Measurements from ENCODE around the gene ZNF226. TPM values are rescaled to one million over a fixed set of nuclear protein-coding genes. Genes with fewer than 3 reads are reported as not detected.
"Not testable (repeated sequence)": the region's sequence is repeated elsewhere in the genome, so short reads cannot be mapped to it uniquely, and the experiment has no call there.

Gene ZNF226
- polyA plus RNA-seq, 1 of the 3 experiments (the other 2 are of a cell fraction), result 28.8 TPM

DNA sequence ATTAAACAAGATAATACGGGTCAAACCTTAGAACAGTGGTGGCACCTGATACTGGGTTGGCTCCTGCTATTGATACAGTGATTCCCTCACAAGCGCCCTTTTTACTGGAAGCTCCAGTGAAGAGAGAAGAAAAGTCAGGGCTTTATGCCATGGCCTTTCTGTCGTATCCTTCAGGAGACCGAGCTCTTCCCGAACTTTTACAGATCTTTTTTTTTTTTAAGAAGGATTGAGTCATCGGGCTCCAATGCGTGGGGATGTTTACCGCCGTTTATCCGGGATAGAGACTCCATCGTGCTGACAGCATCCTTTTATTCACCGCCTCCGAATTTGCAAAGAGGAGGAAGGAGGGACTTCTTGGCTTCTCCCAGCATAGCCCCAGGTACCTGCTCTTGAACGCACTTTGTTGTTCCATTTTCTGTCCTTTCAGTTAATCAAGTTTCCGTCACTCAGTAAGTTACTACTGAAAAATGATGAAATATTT lies 48.0 kb downstream of the ZNF226 start:
- Histone ChIP-seq H3K9me3 (no peaks in the 10 kb centered on the region), H3K27me3 (ENCODE audit: insufficient read depth) (no peaks in the 10 kb centered on the region), H3K4me2 (peak overlapping the region; percentile 80), H3F3A (replicated peaks; ENCODE audit: insufficient read depth) (peaks cover 21% of the 10 kb centered on the region), H3K9me2 (no peaks in the 10 kb centered on the region), H3K36me3 (replicated peaks in 1 of 2; ENCODE audit: control insufficient read depth in 1 of 2, insufficient read depth in 2 of 2, low read length in 1 of 2) (peaks cover 20 to 39% of the 10 kb centered on the region in 2 experiments), H3K4me3 (ENCODE audit: low read depth in 2 of 2, low read length in 1 of 2) (peak overlapping the region; percentile 69 to 89), H3K27ac (ENCODE audit: low read depth in 2 of 2, low read length in 1 of 2) (peak overlapping the region; percentile 63 to 91), H3K9ac (peak overlapping the region; percentile 79), H3K79me2 (ENCODE audit: insufficient read depth) (peaks cover 47% of the 10 kb centered on the region), H3K4me1 (ENCODE audit: control insufficient read depth in 1 of 2, insufficient read depth in 2 of 2, low read depth in 1 of 2, low read length in 1 of 2) (peaks cover 0 to 4% of the 10 kb centered on the region in 2 experiments; a peak in 3 of 4 replicates), H4K20me1 (ENCODE audit: insufficient read depth) (no peaks in the 10 kb centered on the region), H2AFZ (ENCODE audit: low read depth) (peak overlapping the region; percentile 99)
- TF ChIP-seq EZH2phosphoT487 (IDR thresholded peaks at IDR 0.05; ENCODE audit: borderline replicate concordance, low read depth), result no peak
- TF ChIP-seq JUND (IDR thresholded peaks at IDR 0.05), result 0 out of 2 replicates have a peak, but pooled peaks have one; percentile 13
- TF ChIP-seq, protein P1, sequence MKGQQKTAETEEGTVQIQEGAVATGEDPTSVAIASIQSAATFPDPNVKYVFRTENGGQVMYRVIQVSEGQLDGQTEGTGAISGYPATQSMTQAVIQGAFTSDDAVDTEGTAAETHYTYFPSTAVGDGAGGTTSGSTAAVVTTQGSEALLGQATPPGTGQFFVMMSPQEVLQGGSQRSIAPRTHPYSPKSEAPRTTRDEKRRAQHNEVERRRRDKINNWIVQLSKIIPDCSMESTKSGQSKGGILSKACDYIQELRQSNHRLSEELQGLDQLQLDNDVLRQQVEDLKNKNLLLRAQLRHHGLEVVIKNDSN (IDR thresholded peaks at IDR 0.05; ENCODE audit: borderline replicate concordance, low read depth), result no peak
- TF ChIP-seq YY1 (IDR thresholded peaks at IDR 0.05; ENCODE audit: low read depth), result no peak
- TF ChIP-seq SIN3A (IDR thresholded peaks at IDR 0.05; ENCODE audit: borderline replicate concordance, low read depth, low read length), result peak; percentile 19; the same call in 1 of the 2 replicates
- POLR2A ChIA-PET, result interaction anchor here (1.5 to 1.9 kb wide), 2 partner anchors 48 to 278 kb away, joined by 3 to 15 read pairs; partner anchors contain the start of genes ZNF226 and ZNF45
- CTCF ChIA-PET, result no interaction called here
- WGBS (ENCODE audit: low lambda C conversion rate), result 4% methylated on average over 15 of the region's 15 CpGs
- DNase-seq, result peak; percentile 40

DNA sequence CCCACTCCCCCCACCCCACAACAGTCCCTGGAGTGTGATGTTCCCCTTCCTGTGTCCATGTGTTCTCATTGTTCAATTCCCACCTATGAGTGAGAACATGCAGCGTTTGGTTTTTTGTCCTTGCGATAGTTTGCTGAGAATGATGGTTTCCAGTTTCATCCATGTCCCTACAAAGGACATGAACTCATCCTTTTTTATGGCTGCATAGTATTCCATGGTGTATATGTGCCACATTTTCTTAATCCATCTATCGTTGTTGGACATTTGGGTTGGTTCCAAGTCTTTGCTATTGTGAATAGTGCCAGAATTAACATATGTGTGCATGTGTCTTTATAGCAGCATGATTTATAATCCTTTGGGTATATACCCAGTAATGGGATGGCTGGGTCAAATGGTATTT lies 55.0 kb downstream of the ZNF226 start:
- H3K27me3 ChIP-seq (ENCODE audit: insufficient read depth); CTCF ChIA-PET; H3F3A ChIP-seq (replicated peaks; ENCODE audit: insufficient read depth); H3K4me1 ChIP-seq (ENCODE audit: control insufficient read depth in 1 of 2, insufficient read depth in 2 of 2, low read depth in 1 of 2, low read length in 1 of 2); H3K9ac ChIP-seq; H3K9me3 ChIP-seq; H2AFZ ChIP-seq (ENCODE audit: low read depth); H4K20me1 ChIP-seq (ENCODE audit: insufficient read depth); POLR2A ChIA-PET; H3K9me2 ChIP-seq; H3K4me2 ChIP-seq; H3K4me3 ChIP-seq (ENCODE audit: low read depth in 2 of 2, low read length in 1 of 2); DNase-seq; H3K27ac ChIP-seq (ENCODE audit: low read depth in 2 of 2, low read length in 1 of 2): not testable (repeated sequence)
- WGBS (ENCODE audit: low lambda C conversion rate), result 93% methylated on average over 3 of the region's 3 CpGs
- Histone ChIP-seq H3K36me3 (replicated peaks in 1 of 2; ENCODE audit: control insufficient read depth in 1 of 2, insufficient read depth in 2 of 2, low read length in 1 of 2) (peaks cover 34 to 46% of the 10 kb centered on the region in 2 experiments), H3K79me2 (ENCODE audit: insufficient read depth) (peaks cover 39% of the 10 kb centered on the region)

DNA sequence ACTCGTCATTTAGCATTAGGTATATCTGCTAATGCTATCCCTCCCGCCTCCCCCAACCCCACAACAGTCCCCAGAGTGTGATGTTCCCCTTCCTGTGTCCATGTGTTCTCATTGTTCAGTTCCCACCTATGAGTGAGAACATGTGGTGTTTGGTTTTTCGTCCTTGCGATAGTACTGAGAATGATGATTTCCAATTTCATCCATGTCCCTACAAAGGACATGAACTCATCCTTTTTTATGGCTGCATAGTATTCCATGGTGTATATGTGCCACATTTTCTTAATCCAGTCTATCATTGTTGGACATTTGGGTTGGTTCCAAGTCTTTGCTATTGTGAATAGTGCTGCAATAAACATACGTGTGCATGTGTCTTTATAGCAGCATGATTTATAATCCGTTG lies 55.9 kb downstream of the ZNF226 start:
- POLR2A ChIA-PET; CTCF ChIA-PET; H3K27ac ChIP-seq (ENCODE audit: low read depth in 2 of 2, low read length in 1 of 2); H4K20me1 ChIP-seq (ENCODE audit: insufficient read depth); H3F3A ChIP-seq (replicated peaks; ENCODE audit: insufficient read depth); H3K27me3 ChIP-seq (ENCODE audit: insufficient read depth); H3K4me2 ChIP-seq; H2AFZ ChIP-seq (ENCODE audit: low read depth); H3K4me1 ChIP-seq (ENCODE audit: control insufficient read depth in 1 of 2, insufficient read depth in 2 of 2, low read depth in 1 of 2, low read length in 1 of 2); H3K9me3 ChIP-seq; H3K4me3 ChIP-seq (ENCODE audit: low read depth in 2 of 2, low read length in 1 of 2); DNase-seq; H3K9me2 ChIP-seq; H3K9ac ChIP-seq: not testable (repeated sequence)
- Histone ChIP-seq H3K79me2 (ENCODE audit: insufficient read depth) (peaks cover 38% of the 10 kb centered on the region), H3K36me3 (replicated peaks in 1 of 2; ENCODE audit: control insufficient read depth in 1 of 2, insufficient read depth in 2 of 2, low read length in 1 of 2) (peaks cover 33 to 39% of the 10 kb centered on the region in 2 experiments)
- WGBS (ENCODE audit: low lambda C conversion rate), result 96% methylated on average over 6 of the region's 6 CpGs

DNA sequence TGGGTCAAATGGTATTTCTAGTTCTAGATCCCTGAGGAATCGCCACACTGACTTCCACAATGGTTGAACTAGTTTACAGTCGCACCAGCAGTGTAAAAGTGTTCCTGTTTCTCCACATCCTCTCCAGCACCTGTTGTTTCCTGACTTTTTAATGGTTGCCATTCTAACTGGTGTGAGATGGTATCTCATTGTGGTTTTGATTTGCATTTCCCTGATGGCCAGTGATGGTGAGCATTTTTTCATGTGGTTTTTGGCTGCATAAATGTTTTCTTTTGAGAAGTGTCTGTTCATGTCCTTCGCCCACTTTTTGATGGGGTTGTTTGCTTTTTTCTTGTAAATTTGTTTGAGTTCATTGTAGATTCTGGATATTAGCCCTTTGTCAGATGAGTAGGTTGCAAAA lies 56.4 kb downstream of the ZNF226 start:
- CTCF ChIA-PET, result not testable (repeated sequence)

More for the DNA sequence above, 56.4 kb downstream of the ZNF226 start:
- H3K9me2 ChIP-seq; H3K9ac ChIP-seq; POLR2A ChIA-PET; DNase-seq; H3K27ac ChIP-seq (ENCODE audit: low read depth in 2 of 2, low read length in 1 of 2); H3K4me1 ChIP-seq (ENCODE audit: control insufficient read depth in 1 of 2, insufficient read depth in 2 of 2, low read depth in 1 of 2, low read length in 1 of 2); H3F3A ChIP-seq (replicated peaks; ENCODE audit: insufficient read depth); H3K4me2 ChIP-seq; H4K20me1 ChIP-seq (ENCODE audit: insufficient read depth); H3K9me3 ChIP-seq; H3K4me3 ChIP-seq (ENCODE audit: low read depth in 2 of 2, low read length in 1 of 2); H2AFZ ChIP-seq (ENCODE audit: low read depth); H3K27me3 ChIP-seq (ENCODE audit: insufficient read depth): not testable (repeated sequence)
- H3K79me2 ChIP-seq (ENCODE audit: insufficient read depth), result peaks cover 38% of the 10 kb centered on the region
- peaks cover 30 to 39% of the 10 kb centered on the region in 2 experiments for H3K36me3 ChIP-seq (replicated peaks in 1 of 2; ENCODE audit: control insufficient read depth in 1 of 2, insufficient read depth in 2 of 2, low read length in 1 of 2)
- WGBS (ENCODE audit: low lambda C conversion rate), result 65% methylated on average over 2 of the region's 3 CpGs

Other genes starting within 250 kb of the ZNF226 start
- gene ZNF45, start 229.8 kb upstream of the ZNF226 start, polyA plus RNA-seq (2012; rRNA removed), result 9.7 and 14.3 TPM in 2 replicates
- gene ZNF221, start 213.9 kb upstream of the ZNF226 start, polyA plus RNA-seq (2012; rRNA removed), result 0.64 and 1.7 TPM in 2 replicates
- gene ZNF155, start 180.9 kb upstream of the ZNF226 start, polyA plus RNA-seq (2012; rRNA removed), result 2.1 and 3.8 TPM in 2 replicates
- 1.8 and 2.4 TPM in 2 replicates for gene ZNF230, start 162.1 kb upstream of the ZNF226 start, polyA plus RNA-seq (2012; rRNA removed)
- gene ZNF222, start 139.7 kb upstream of the ZNF226 start, polyA plus RNA-seq (2012; rRNA removed), result 3.7 and 6.7 TPM in 2 replicates
- gene ZNF223, start 113.1 kb upstream of the ZNF226 start, polyA plus RNA-seq (2012; rRNA removed), result 2.7 and 4.1 TPM in 2 replicates
- gene ZNF284, start 92.9 kb upstream of the ZNF226 start, polyA plus RNA-seq (2012; rRNA removed), result 1.4 and 2.2 TPM in 2 replicates
- gene ZNF224, start 70.7 kb upstream of the ZNF226 start, polyA plus RNA-seq (2012; rRNA removed), result 13.9 and 20.2 TPM in 2 replicates
- gene ZNF225, start 51.7 kb upstream of the ZNF226 start, polyA plus RNA-seq (2012; rRNA removed), result 1.2 and 1.3 TPM in 2 replicates
- gene ZNF234, start 23.5 kb upstream of the ZNF226 start, polyA plus RNA-seq (2012; rRNA removed), result 3.1 and 6.0 TPM in 2 replicates
- gene ZNF227, start 47.4 kb downstream of the ZNF226 start, polyA plus RNA-seq (2012; rRNA removed), result 8.3 and 9.1 TPM in 2 replicates
- gene ZNF233, start 94.8 kb downstream of the ZNF226 start, polyA plus RNA-seq (2012; rRNA removed), result 0.97 and 1.8 TPM in 2 replicates
- gene ZNF235, start 139.9 kb downstream of the ZNF226 start, polyA plus RNA-seq (2012; rRNA removed), result 2.7 and 4.1 TPM in 2 replicates
- 2.5 and 5.3 TPM in 2 replicates for gene ZNF112, start 191.6 kb downstream of the ZNF226 start, polyA plus RNA-seq (2012; rRNA removed)
- 0.87 and 1.0 TPM in 2 replicates for gene ZNF285, start 236.5 kb downstream of the ZNF226 start, polyA plus RNA-seq (2012; rRNA removed)